NCI-H128 (cell line): ENCODE results near the gene CACNA2D2.

ENCODE experiments used
- DNase-seq: peaks from one replicate; lab custom pipeline; 2025; ENCODE audit not compliant: unreplicated experiment; lab: John Stamatoyannopoulos, UW

CACNA2D2 gene

DNA sequence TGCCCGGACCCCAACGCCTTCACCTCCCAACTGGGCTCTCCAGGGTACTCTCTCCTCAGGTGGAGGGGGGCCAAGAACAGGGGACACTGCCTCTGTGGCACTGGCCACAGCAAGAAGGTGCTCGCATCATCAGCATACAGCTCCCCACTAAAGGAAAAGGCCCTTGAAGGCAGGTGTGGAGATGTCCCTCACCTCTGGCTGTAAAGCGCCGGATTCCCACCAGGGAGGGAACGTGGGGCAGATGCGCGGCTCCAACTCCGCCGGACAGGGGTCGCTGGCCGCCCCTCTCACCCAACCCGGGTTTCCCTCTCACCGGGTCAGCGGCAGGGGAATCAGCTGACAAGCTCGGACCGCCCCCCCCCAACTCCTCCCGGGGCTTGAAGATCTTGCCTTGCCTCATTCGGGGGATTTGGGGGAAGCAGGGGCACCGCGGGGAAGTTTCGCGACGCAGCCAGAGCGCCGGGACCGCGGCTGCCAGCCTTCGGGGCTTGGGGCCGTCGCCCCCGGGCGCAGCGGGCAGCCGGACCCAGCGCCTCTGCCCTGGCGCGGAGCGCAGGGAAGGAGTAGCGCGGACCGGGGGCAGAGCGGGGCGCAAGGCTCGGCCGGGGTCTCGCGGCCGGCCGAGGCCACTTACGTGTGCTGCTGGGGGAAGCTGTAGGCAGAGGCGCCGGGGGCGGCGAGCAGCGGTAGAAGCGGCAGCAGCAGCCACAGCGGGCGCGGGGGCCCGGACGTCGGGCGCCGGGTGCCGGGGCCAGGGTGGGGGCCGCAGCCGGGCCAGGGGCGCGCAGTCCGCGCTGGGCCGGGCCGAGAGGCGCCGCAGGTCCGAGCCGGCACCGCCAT is 630 bp downstream of the CACNA2D2 start:
- no peak for DNase-seq

GRCh38 chr3:50502225-50502583 is 1.2 kb downstream of the CACNA2D2 start:
- DNase-seq, result no peak

- no peak for DNase-seq
Measured at GRCh38 chr3:50495609-50496423, 7.6 kb downstream of the CACNA2D2 start.

DNA sequence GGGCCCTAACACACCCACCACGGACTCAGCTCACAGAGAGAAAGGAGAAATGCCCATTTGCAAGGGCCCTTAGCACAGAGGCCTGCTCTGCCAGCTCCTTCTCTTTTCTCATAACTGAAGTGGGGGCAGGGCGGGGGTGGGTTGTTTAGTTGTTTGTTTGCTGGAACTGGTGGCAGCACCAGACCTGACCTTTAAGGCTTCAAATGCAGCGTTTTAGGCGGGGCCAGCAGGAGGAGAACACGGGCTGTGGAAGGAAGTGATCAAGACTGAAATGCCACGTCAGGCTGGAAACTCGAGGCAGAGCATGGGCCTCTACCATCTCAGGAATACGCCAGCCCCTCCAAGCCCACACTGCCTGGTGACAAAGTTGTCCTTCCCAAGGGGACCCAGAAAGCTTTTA is 9.3 kb downstream of the CACNA2D2 start:
- DNase-seq, result no peak

DNA sequence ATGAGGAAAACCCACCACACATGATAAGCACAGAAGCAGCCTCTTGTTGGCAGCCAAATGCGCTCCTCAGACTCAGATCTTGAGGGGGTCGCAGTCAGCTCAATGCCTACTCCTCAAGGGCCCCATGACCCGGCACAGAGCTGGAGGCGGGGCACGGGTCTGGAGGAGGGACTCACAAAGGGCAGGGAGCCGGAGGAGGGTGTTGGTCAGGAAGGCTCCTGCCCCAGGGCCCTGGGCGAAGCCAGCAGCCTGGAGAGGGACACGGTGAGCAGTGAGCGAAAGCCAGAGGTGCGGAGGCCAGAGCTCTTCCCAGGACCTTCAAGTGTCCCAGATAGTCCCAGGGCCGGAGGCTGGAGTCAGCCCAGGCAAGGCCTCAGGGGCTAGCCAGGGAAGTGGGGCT is 9.8 kb downstream of the CACNA2D2 start:
- no peak for DNase-seq

DNA sequence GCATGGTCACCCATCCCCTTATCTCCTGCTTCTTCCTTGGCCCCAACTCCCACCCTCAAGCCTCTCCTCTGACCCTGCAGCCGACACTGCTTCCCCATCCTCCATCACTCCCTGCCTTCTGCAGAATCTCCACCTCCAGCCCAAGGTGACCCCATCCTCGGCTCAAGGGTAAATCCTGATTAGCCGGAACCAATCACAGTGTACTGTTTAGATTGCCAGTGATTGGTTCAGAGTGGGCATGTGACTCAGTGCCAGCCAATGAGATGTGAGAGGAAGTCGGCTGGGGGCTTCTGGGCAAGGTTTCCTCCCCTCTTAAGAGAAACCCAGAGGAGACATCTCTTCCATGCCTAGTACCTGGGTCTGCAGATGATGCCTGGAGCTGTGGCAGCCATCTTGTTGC is 10.3 kb downstream of the CACNA2D2 start:
- no peak for DNase-seq

GRCh38 chr3:50491023-50491422 is 12.4 kb downstream of the CACNA2D2 start:
- no peak for DNase-seq

DNA sequence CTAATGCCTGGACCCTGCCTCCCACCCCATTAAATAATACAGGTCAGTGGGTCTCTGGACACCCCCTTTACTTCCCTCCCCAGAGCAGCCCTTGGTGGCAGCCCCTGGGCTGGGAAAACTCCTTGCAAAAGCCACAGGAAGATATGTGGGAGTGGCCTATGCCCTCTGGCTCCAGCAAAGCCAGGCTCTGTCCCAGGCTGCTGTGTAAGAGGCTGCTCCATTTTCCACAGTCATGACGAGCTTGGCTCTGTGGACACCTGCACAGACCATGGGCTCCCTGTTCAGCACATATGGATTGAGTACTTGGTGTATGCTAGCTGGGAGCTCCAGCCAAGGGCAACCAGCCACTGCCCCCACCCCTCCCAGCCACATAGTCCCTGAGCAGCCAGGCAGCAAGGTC is 13.0 kb downstream of the CACNA2D2 start:
- DNase-seq, result no peak

DNA sequence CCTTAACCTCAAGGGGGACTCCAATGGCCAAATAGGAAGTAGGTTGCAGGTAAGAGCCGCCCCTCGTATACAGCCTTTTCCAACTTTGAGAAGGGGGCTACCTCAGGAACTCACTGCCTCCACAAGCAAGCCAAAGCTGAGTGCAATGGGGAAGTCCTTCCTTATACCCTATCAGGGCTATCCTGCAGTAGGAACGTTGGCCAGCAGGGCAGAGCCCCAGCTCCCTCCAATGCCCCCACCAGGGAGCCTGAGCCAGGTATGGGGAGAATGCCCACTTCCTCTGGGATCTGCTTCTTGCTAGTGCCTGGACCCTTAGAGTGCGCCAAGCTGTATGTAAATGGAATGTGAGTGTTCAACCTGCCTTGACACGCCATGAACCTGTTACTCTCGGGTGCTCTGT is 16.3 kb downstream of the CACNA2D2 start:
- no peak for DNase-seq

DNA sequence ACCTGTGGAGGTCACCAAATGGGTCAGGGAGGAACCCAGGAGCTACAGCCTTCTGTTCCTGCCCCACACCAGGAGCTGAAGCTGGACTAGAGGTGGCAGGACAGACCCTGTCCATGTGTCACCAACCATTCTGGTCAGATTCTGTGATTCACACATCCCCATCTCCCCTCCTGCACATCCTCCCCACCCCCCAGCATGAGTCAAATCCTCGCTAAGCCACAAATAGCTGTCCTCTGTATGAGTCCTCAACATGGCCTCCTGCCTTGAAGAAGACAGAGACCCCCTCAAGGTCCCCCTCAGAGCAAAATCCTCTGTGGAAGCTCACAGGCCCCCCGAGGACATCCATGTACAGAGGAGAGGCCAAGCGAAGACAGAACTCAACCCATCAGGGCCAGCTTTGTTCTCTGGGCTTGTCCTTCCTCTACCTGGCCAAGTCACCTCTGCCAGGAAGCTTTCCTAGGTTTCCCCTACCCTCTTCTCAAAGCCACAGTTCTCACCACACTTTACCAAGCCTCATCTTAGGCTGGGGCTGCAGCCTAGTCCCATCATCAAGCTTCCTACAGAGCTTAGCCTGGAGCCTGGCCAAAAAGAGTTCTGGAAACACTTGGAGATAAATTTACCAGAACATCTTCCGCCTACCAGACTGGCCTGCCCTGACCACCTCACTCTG is 17.1 kb downstream of the CACNA2D2 start:
- DNase-seq, result no peak

GRCh38 chr3:50484722-50485121 is 18.7 kb downstream of the CACNA2D2 start:
- no peak for DNase-seq

DNA sequence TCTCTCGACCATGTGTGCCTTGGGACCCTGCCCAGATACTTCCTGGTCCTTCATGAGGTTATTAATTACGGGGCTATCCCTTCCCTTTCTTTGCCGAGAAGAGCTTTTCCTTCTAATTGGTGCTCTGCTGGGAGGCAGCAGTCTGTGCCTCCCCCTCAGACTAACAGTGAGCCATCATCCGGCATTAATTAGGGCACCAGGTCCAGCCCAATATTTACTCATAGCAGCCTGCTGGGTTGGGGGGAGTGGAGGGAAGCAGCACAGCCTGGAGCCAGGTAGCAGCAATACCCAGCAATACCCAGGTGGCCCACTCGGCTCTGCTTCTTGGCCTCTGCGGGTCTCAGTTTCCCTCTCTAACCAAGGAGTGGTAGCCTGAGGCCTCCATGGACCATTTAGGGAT is 20.1 kb downstream of the CACNA2D2 start:
- no peak for DNase-seq

- DNase-seq, result no peak
Measured at GRCh38 chr3:50481992-50482391, 21.4 kb downstream of the CACNA2D2 start.

DNA sequence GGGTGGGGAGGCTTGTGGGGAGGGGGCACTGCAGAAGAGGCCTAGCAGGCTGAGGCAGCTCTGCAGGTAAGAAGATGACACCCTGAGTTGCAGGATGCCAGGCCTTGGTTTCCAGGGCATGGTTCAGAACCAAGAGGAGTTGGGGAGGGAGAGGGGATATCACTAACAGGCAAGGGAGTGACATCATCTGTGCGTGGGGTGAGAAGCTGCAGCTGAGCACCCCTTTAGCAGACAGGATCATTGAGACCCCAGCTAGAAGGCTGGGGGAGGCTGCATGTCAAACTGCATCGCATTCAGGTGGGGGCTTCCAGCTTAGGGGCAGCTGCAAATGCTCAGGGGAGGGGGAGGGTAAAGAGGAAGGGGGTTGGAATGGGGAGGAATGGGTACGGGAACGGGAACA is 23.0 kb downstream of the CACNA2D2 start:
- no peak for DNase-seq

DNA sequence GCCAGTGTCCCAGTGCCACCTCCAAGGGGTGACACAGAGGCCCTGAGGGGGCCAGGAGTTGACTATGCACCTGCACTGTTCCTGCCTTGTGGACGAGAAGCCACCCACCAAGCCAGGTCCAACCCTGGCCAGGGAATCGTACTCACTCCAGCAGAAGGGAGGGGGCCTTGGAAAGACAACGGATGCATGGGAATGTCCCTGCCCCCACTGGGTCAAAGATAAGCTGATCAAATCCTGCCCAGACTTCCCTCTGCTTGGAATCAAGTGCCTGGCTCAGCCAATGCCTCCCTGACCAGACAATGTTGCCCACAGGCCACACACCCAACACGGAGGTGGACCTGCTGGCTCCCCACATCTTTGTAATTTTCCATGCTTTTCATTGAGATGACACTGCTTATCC is 23.9 kb downstream of the CACNA2D2 start:
- no peak for DNase-seq

GRCh38 chr3:50478671-50479260 is 24.7 kb downstream of the CACNA2D2 start:
- DNase-seq, result no peak

DNA sequence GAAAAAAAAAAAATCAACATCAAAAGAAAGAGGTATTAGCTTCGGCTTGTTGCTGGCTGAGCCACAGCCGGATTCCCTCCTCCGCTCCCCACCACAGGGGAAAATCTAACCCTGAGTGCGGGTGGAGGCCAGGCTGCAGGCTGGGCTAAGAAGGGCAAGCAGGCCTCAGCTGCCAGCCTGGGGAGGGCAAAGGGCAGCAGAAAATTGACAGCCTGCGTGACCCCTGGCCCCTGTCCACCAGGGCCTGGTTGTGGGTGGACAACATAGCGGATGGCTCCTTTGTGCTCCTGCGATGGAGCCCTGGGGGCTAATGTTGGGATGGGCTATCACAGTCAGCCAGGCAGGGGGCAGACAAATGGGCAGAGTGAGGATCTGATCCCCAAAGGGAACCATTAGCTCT is 25.4 kb downstream of the CACNA2D2 start:
- DNase-seq, result no peak

DNA sequence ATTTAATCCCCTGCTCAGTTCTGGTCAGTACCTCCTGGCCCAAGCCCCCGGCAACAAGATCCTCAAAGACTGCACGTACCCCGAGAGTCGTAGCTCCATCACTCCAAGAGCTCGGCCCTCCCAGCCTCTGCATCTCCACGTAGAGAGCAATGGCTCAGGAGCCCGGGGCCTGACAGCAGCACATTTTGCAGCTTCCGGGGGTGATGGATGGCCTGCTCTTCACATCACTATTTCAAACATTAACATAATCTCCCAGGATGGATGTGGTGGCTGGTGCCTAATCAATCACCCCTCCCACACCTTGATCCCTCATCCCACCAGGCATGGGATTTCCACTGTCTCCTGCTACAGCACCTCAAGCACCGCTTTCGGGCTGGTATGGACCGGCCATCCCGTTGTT is 28.1 kb downstream of the CACNA2D2 start:
- no peak for DNase-seq

- no peak for DNase-seq
Measured at GRCh38 chr3:50474717-50475116, 28.7 kb downstream of the CACNA2D2 start.

DNA sequence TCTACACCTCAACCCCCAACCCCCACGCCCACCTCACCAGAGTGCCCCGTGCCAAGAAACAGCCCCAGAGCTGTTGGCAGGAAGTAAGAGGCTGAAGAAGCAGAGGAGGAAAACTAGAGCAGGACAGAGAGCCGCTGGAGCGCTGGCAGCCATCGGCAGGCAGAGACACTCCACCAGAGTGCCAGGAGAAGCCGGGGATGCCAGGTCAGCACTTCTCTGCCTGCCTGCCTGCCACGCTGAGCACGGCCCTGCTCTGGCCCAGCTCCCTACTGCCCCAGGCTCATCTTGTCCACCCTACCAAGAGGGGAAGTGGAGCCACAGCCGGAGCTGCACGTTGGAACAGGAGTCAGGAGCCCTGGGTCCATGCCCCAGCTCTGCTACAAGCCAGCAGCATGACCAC is 29.7 kb downstream of the CACNA2D2 start:
- no peak for DNase-seq

- no peak for DNase-seq
Measured at GRCh38 chr3:50472958-50473357, 30.5 kb downstream of the CACNA2D2 start.

GRCh38 chr3:50470658-50471057 is 32.8 kb downstream of the CACNA2D2 start:
- no peak for DNase-seq
